PC-3 (cell line): ENCODE measurements around the gene STAG1. TPM values are rescaled to one million over a fixed set of nuclear protein-coding genes. Genes with fewer than 3 reads are reported as not detected.

ENCODE experiments used
- ATAC-seq: fragments of 200-7000 bp; cut with Tn5 transposase; 2 replicates; pipeline ENCODE4 v1.9.1; 2020; ENCODE audit warnings: mild to moderate bottlenecking, moderate library complexity
- BruUV-seq: library from RNA; stranded (reverse); fragments of 400-500 nt; replicated peaks from 2 replicates; lab custom pipeline; 2021; lab: Mats Ljungman, UMichigan
- CTCF ChIA-PET: fragments of 300-600 bp; sonication (Branson Sonifier 250); formaldehyde crosslinking; loops from one replicate; lab custom pipeline; 2022; ENCODE audit warnings: antibody characterized with exemption; lab: Charles Lee
- POLR2A ChIA-PET: fragments of 300-600 bp; sonication (Branson Sonifier 250); formaldehyde crosslinking; loops from one replicate; lab custom pipeline; 2022; ENCODE audit warnings: antibody characterized with exemption; ENCODE audit not compliant: unreplicated experiment; lab: Charles Lee
- DNase-seq: peaks from one replicate; pipeline ENCODE4 v3.0.0-alpha.2; 2015
- H2AFZ ChIP-seq: fragments of 300-600 bp; sonication (generic); 2 replicates; pipeline ENCODE4 v1.6.0; 2016; ENCODE audit warnings: antibody characterized with exemption, low read length
- H3F3A ChIP-seq: fragments of 300-600 bp; sonication (generic); one replicate; pipeline ENCODE4 v1.6.0; 2017; ENCODE audit warnings: antibody characterized with exemption, low read length, control low read depth, mild to moderate bottlenecking; ENCODE audit not compliant: unreplicated experiment
- H3K27ac ChIP-seq: fragments of 300-600 bp; sonication (generic); 2 replicates; pipeline ENCODE4 v1.5.1; 2016; ENCODE audit warnings: mild to moderate bottlenecking, low read length
- H3K27me3 ChIP-seq: fragments of 300-600 bp; sonication (generic); 2 replicates; pipeline ENCODE4 v1.6.1; 2016; ENCODE audit warnings: low read length, mixed read lengths
- H3K36me3 ChIP-seq: fragments of 300-600 bp; sonication (generic); 2 replicates; pipeline ENCODE4 v1.6.1; 2016; ENCODE audit warnings: low read depth, mixed run types, low read length, mixed read lengths
- H3K4me1 ChIP-seq: fragments of 300-600 bp; sonication (generic); 2 replicates; pipeline ENCODE4 v1.5.1; 2016; ENCODE audit warnings: low read length; ENCODE audit not compliant: insufficient read depth
- H3K4me2 ChIP-seq: fragments of 300-600 bp; sonication (generic); 2 replicates; pipeline ENCODE4 v1.6.0; 2016; ENCODE audit warnings: low read length
- H3K4me3 ChIP-seq: fragments of 300-600 bp; sonication (generic); 2 replicates; pipeline ENCODE4 v1.5.1; 2016; ENCODE audit warnings: mild to moderate bottlenecking, low read length, mixed read lengths
- H3K79me2 ChIP-seq: fragments of 300-600 bp; sonication (generic); 2 replicates; pipeline ENCODE4 v1.6.1; 2017; ENCODE audit warnings: low read length, mixed read lengths
- H3K9ac ChIP-seq: fragments of 300-600 bp; sonication (generic); 2 replicates; pipeline ENCODE4 v1.6.0; 2016; ENCODE audit warnings: mild to moderate bottlenecking, low read length
- H3K9me2 ChIP-seq: fragments of 300-600 bp; sonication (generic); replicated peaks from 2 replicates; pipeline ENCODE4 v1.6.1; 2016; ENCODE audit warnings: mixed run types, low read length, mixed read lengths
- H3K9me3 ChIP-seq: fragments of 300-600 bp; sonication (generic); 2 replicates; pipeline ENCODE4 v1.6.1; 2016; ENCODE audit warnings: low read length, mixed read lengths
- H4K20me1 ChIP-seq: fragments of 300-600 bp; sonication (generic); 2 replicates; pipeline ENCODE4 v1.6.1; 2016; ENCODE audit warnings: low read length, mixed read lengths
- EZH2 ChIP-seq: fragments of 300-600 bp; sonication (generic); IDR thresholded peaks from one replicate; pipeline ENCODE4 v1.6.1; 2017; ENCODE audit warnings: antibody characterized with exemption, mild to moderate bottlenecking, low read length; ENCODE audit not compliant: unreplicated experiment
- EZH2phosphoT487 ChIP-seq: fragments of 300-600 bp; sonication (generic); IDR thresholded peaks from 2 replicates; pipeline ENCODE4 v1.6.1; 2018; ENCODE audit warnings: mild to moderate bottlenecking, antibody characterized with exemption, low read length, borderline replicate concordance
- intact Hi-C: fragments of 100-400 bp; cut with micrococcal nuclease; formaldehyde crosslinking; loops from 2 replicates; pipeline ENCODE4 v1.9.0; 2023
- total RNA-seq: library from RNA; depleted of rRNA; stranded (reverse); fragments of >200 nt; gene quantifications from 2 replicates; pipeline ENCODE4 v1.2.3, GENCODE V29; 2014
- TF ChIP-seq, protein P1 (sequence below): fragments of 300-600 bp; sonication (generic); conservative IDR thresholded peaks from 2 replicates; pipeline ENCODE4 v1.5.1; 2017; ENCODE audit warnings: antibody characterized with exemption, low read depth, mild to moderate bottlenecking, low read length

The STAG1 gene
- total RNA-seq, 1 experiment from 2014 or later, result 14.6 TPM

DNA sequence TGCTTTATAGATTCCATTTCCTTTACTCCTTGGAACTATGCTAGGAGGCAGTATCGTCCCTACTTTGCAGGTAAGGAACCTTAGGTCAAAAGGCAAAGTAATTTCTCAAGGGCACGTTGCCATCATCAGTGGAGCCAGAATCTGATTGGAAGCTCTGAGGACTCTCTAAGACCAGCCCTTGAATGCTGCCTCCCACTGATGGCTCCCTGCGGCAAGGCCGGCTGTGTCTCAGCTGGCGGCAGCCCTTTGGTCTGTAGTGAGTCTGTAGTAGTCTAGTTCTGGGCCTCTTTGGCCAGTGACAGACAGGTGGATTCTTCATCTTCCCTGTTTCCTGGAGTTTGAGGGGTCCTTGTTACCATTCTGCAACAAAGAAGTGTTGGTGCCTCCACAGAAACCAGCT, 425.9 kb downstream of the STAG1 start:
- ChIA-PET POLR2A (no interaction called here), CTCF (no interaction called here)
- Histone ChIP-seq H3K36me3 (peaks cover 17% of the 10 kb centered on the region), H3K9me2 (no peaks in the 10 kb centered on the region), H2AFZ (no peak overlapping the region), H3K27me3 (no peaks in the 10 kb centered on the region), H3F3A (no peaks in the 10 kb centered on the region), H3K4me2 (no peak overlapping the region), H3K9me3 (0 out of 2 replicates have a peak, but pooled peaks cover 6% of the 10 kb centered on the region), H3K79me2 (no peaks in the 10 kb centered on the region), H3K27ac (no peak overlapping the region), H3K4me1 (no peaks in the 10 kb centered on the region), H4K20me1 (no peaks in the 10 kb centered on the region), H3K4me3 (no peak overlapping the region), H3K9ac (no peak overlapping the region)
- no TSS peak for BruUV-seq
- intact Hi-C loops, result no loop called here
- ATAC-seq, result no peak
- no peak for DNase-seq
- TF ChIP-seq, protein P1, sequence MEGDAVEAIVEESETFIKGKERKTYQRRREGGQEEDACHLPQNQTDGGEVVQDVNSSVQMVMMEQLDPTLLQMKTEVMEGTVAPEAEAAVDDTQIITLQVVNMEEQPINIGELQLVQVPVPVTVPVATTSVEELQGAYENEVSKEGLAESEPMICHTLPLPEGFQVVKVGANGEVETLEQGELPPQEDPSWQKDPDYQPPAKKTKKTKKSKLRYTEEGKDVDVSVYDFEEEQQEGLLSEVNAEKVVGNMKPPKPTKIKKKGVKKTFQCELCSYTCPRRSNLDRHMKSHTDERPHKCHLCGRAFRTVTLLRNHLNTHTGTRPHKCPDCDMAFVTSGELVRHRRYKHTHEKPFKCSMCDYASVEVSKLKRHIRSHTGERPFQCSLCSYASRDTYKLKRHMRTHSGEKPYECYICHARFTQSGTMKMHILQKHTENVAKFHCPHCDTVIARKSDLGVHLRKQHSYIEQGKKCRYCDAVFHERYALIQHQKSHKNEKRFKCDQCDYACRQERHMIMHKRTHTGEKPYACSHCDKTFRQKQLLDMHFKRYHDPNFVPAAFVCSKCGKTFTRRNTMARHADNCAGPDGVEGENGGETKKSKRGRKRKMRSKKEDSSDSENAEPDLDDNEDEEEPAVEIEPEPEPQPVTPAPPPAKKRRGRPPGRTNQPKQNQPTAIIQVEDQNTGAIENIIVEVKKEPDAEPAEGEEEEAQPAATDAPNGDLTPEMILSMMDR, result no peak
- no peak for TF ChIP-seq EZH2phosphoT487
- no peak for TF ChIP-seq EZH2

DNA sequence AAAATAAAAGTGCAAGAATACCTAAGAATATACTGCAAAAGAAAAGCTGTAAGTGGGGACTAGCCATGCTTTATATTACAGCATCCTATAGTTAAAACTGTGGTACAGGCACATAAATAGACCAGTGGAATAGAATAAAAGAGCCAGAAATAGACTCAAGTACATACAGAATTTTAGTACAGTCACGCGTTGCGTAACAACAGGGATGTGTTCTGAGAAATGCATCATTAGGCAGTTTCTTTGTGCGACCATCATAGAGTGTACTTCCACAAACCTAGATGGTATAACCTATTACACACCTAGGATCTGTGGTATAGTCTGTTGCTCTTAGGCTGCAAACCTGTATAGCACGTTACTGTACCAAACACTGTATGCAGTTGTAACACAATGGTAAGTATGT, 440.2 kb downstream of the STAG1 start:
- no peak for ATAC-seq
- H3K36me3 ChIP-seq, result no peaks in the 10 kb centered on the region; the same call in 1 of the 2 replicates
- no peak overlapping the region for H3K4me3 ChIP-seq
- no peaks in the 10 kb centered on the region for H3K4me1 ChIP-seq
- H3K9me2 ChIP-seq, result no peaks in the 10 kb centered on the region
- H3K9ac ChIP-seq, result no peak overlapping the region
- no peak overlapping the region for H2AFZ ChIP-seq
- H3K79me2 ChIP-seq, result no peaks in the 10 kb centered on the region
- no peak overlapping the region for H3K27ac ChIP-seq
- no peak for DNase-seq
- intact Hi-C loops, result no loop called here
- H3K27me3 ChIP-seq, result no peaks in the 10 kb centered on the region
- TF ChIP-seq EZH2phosphoT487, result no peak
- TF ChIP-seq EZH2, result no peak
- TF ChIP-seq, protein P1, result no peak
- ChIA-PET CTCF (no interaction called here), POLR2A (no interaction called here)
- H4K20me1 ChIP-seq, result no peaks in the 10 kb centered on the region
- no peak overlapping the region for H3K4me2 ChIP-seq
- no TSS peak for BruUV-seq
- H3K9me3 ChIP-seq, result no peaks in the 10 kb centered on the region
- no peaks in the 10 kb centered on the region for H3F3A ChIP-seq

DNA sequence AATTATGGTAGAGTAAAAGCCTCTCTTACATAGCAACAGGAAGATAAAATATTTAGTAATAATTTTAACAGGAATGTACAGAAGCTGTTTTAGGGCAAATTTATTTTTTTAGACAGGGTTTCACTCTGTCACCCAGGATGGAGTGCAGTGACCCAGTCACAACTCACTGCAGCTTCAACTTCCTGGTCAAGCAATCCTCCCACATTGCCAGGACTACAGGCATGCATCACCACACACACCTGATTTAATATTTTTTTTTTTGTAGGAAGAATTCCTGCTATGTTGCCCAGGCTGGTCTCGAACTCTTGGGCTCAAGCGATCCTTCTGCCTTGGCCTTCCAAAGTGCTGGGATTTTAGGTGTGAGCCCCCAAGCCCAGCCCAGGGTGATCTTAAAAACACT, 440.9 kb downstream of the STAG1 start:
- no peaks in the 10 kb centered on the region for H3K79me2 ChIP-seq
- no peaks in the 10 kb centered on the region; the same call in 1 of the 2 replicates for H3K36me3 ChIP-seq
- intact Hi-C loops, result no loop called here
- no peak overlapping the region for H2AFZ ChIP-seq
- no peaks in the 10 kb centered on the region for H3K9me2 ChIP-seq
- no peaks in the 10 kb centered on the region for H4K20me1 ChIP-seq
- no peak overlapping the region for H3K9ac ChIP-seq
- H3K4me1 ChIP-seq, result no peaks in the 10 kb centered on the region
- no TSS peak for BruUV-seq
- DNase-seq, result no peak
- H3K4me3 ChIP-seq, result no peak overlapping the region
- H3K27ac ChIP-seq, result no peak overlapping the region
- no peaks in the 10 kb centered on the region for H3K27me3 ChIP-seq
- CTCF ChIA-PET, result no interaction called here
- no peak overlapping the region for H3K4me2 ChIP-seq
- no peak for ATAC-seq
- no peaks in the 10 kb centered on the region for H3K9me3 ChIP-seq
- TF ChIP-seq EZH2phosphoT487 (no peak), EZH2 (no peak)
- TF ChIP-seq, protein P1, result no peak
- H3F3A ChIP-seq, result no peaks in the 10 kb centered on the region
- POLR2A ChIA-PET, result no interaction called here
